Hematopoietic multipotent progenitor cell treated with erythropoietin and hydrocortisone succinate and interleukin-3 and kit ligand, for 4 days (in vitro differentiated cells): ENCODE measurements around the gene UBE2J2.

Experiments
- DNase-seq: peaks from one replicate; pipeline ENCODE4 v3.0.0-alpha.2; 2015

UBE2J2 gene

GRCh38 chr1:1309251-1310108, 35.8 kb upstream of the UBE2J2 start:
- DNase-seq = peak; percentile 50

GRCh38 chr1:1308756-1309250, 35.1 kb upstream of the UBE2J2 start:
- no peak for DNase-seq

- DNase-seq = peak; percentile 96
These were observed 34.5 kb upstream of the UBE2J2 start, which contains the start of the genes ACAP3 and PUSL1 for GRCh38 chr1:1307923-1308755. Gene ACAP3 (minus strand): TSS chr1:1307930. CDS start chr1:1307815, 115 bp downstream. Gene PUSL1 (plus strand): TSS chr1:1308597. CDS start chr1:1308644, 47 bp downstream.

GRCh38 chr1:1307261-1307922, 33.7 kb upstream of the UBE2J2 start:
- DNase-seq = no peak

GRCh38 chr1:1306661-1307260, 33.1 kb upstream of the UBE2J2 start:
- DNase-seq = no peak

GRCh38 chr1:1306070-1306660, 32.5 kb upstream of the UBE2J2 start:
- peak; percentile 60 for DNase-seq

GRCh38 chr1:1305300-1306069, 31.8 kb upstream of the UBE2J2 start:
- DNase-seq = peak; percentile 93

- DNase-seq = peak; percentile 51
These were observed 31.0 kb upstream of the UBE2J2 start for GRCh38 chr1:1304331-1305299.

GRCh38 chr1:1303736-1304135, 30.1 kb upstream of the UBE2J2 start:
- no peak for DNase-seq

GRCh38 chr1:1302951-1303509, 29.4 kb upstream of the UBE2J2 start:
- DNase-seq = peak; percentile 41

- DNase-seq = peak; percentile 55
These were observed 28.4 kb upstream of the UBE2J2 start for GRCh38 chr1:1302006-1302430.

- no peak for DNase-seq
These were observed 26.7 kb upstream of the UBE2J2 start for GRCh38 chr1:1300352-1300739.

GRCh38 chr1:1299686-1300351, 26.2 kb upstream of the UBE2J2 start:
- peak; percentile 35 for DNase-seq

- DNase-seq = peak; percentile 61
These were observed 25.4 kb upstream of the UBE2J2 start for GRCh38 chr1:1298861-1299685.

GRCh38 chr1:1297802-1298424, 24.3 kb upstream of the UBE2J2 start:
- DNase-seq = no peak

GRCh38 chr1:1296070-1297061, 22.7 kb upstream of the UBE2J2 start:
- DNase-seq = no peak
